Upper lobe of left lung (tissue), 6 donors: ENCODE results near the gene MGME1. TPM values are rescaled to one million over a fixed set of nuclear protein-coding genes. Genes with fewer than 3 reads are reported as not detected.
A peak's percentile ranks its signal among the peaks of the same experiment; 100 is the strongest.

Experiments used
- ATAC-seq, 2 donors: fragments of 200-7000 bp; cut with Tn5 transposase; one replicate each; pipeline ENCODE4 v1.9.1; 2022; ENCODE audit warnings: mild to moderate bottlenecking in 2 of 2, moderate library complexity in 2 of 2; ENCODE audit not compliant: low FRiP score in 2 of 2
- DNase-seq, 2 donors: peaks; one replicate each; pipeline ENCODE4 v3.0.0-alpha.2; 2019 to 2020
- H3K27ac ChIP-seq, 4 donors: fragments of 200-600 bp; sonication (generic); one replicate each; pipeline ENCODE4 v1.5.1; 2016 to 2019
- H3K27me3 ChIP-seq, 4 donors: fragments of 200-600 bp; sonication (generic); one replicate each; pipeline ENCODE4 v1.5.1; 2017 to 2019
- H3K36me3 ChIP-seq, 4 donors: fragments of 200-600 bp; sonication (generic); one replicate each; pipeline ENCODE4 v1.5.1; 2016 to 2019
- H3K4me1 ChIP-seq, 4 donors: fragments of 200-600 bp; sonication (generic); one replicate each; pipeline ENCODE4 v1.5.1; 2018 to 2019
- H3K4me3 ChIP-seq, 4 donors: fragments of 200-600 bp; sonication (generic); one replicate each; pipeline ENCODE4 v1.5.1; 2017 to 2019; ENCODE audit warnings: mild to moderate bottlenecking in 2 of 4, moderate library complexity in 1 of 4
- H3K9me3 ChIP-seq, 4 donors: fragments of 200-600 bp; sonication (generic); one replicate each; pipeline ENCODE4 v1.5.1; 2018 to 2019
- CTCF ChIP-seq, 6 experiments: fragments of 450-650 bp in 4 of 6; fragments of 200-600 bp in 2 of 6; sonication (generic) in 2 of 6; IDR thresholded peaks; one replicate each; pipeline ENCODE4 v1.5.1; 2016 to 2019; ENCODE audit warnings: antibody characterized with exemption in 6 of 6
- EP300 ChIP-seq, 4 donors: sonication (generic); formaldehyde crosslinking; IDR thresholded peaks; one replicate each; pipeline ENCODE4 v1.5.1; 2017; ENCODE audit warnings: antibody characterized with exemption in 4 of 4, control low read depth in 2 of 4
- POLR2A ChIP-seq, 4 donors: fragments of 450-650 bp; IDR thresholded peaks; one replicate each; pipeline ENCODE4 v1.5.1; 2016 to 2017; ENCODE audit warnings: antibody characterized with exemption in 4 of 4, mild to moderate bottlenecking in 2 of 4
- POLR2AphosphoS5 ChIP-seq, 2 donors: sonication (generic); formaldehyde crosslinking; IDR thresholded peaks; one replicate each; pipeline ENCODE4 v1.5.1; 2017; ENCODE audit warnings: antibody characterized with exemption in 2 of 2
- WGBS, 2 donors: methylation state at CpG; one replicate each; pipeline ENCODE4 v1.1.5; 2017 to 2018; 5-methylcytosine and 5-hydroxymethylcytosine counted together
- total RNA-seq, 6 donors: library from RNA; depleted of rRNA in 4 of 6; stranded (reverse); fragments of >200 nt in 4 of 6; gene quantifications; one replicate each; pipeline versions ENCODE4 v1.1.0 to v1.2.1, GENCODE V29; 2016 to 2021
- donor health status: DM: no; HTN: no; CAD: no; lungs with moderate emphysema.
- donor health status: DM: no; HTN: yes; CAD: no; lungs with severe emphysema.

Gene MGME1
- total RNA-seq, 6 donors from 2014 or later: 9.4 to 22.0 (median 13.3) TPM

GRCh38 chr20:17925940-17926300 is 42.9 kb upstream of the MGME1 start:
- Histone ChIP-seq H3K4me1 (peaks cover 0 to 20% (median 12%) of the 10 kb centered on the region in 4 donors), H3K9me3 (no peaks in the 10 kb centered on the region), H3K4me3 (no peak overlapping the region), H3K27me3 (no peaks in the 10 kb centered on the region), H3K27ac (no peak overlapping the region), H3K36me3 (no peaks in the 10 kb centered on the region)
- ATAC-seq: no peak
- no peak for TF ChIP-seq POLR2AphosphoS5 (IDR thresholded peaks at IDR 0.05)
- TF ChIP-seq POLR2A (IDR thresholded peaks at IDR 0.05): no peak
- TF ChIP-seq EP300 (IDR thresholded peaks at IDR 0.05): no peak
- TF ChIP-seq CTCF (IDR thresholded peaks at IDR 0.05): no peak
- DNase-seq: no peak
- 83 to 100% methylated on average over 1 of the region's 1 CpG for WGBS, 2 donors

DNA sequence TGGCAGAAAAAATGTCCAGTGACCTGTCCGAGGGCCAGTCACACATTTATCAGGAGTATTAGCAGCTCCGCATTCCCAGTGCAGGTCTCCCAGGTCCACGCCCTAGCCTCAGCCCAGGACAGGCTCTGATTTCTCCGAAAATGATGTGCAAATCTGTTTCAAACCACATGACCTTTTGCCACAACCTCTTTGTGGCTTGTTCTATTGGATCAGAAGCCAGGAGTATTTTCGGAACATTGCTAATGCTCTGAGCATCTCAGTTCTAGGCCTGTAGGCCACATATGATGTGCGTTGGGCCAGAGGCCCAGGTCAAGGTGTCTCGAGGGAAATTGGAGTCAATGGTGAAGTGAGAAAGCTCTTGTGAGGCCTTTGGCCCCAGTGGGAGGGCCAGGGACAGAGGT is 40.6 kb upstream of the MGME1 start:
- H3K27ac ChIP-seq: peak overlapping the region in 3 of 4 donors; percentile 59 to 72 (median 68)
- H3K9me3 ChIP-seq: peaks cover 0 to 4% (median 2%) of the 10 kb centered on the region in 4 donors
- H3K4me1 ChIP-seq: peaks cover 0 to 20% (median 12%) of the 10 kb centered on the region in 4 donors
- WGBS, 2 donors: 78 to 80% methylated on average over 6 to 7 of the region's 7 CpGs
- DNase-seq (no peak), ATAC-seq (peak in 1 of 2 donors; percentile 83)
- H3K36me3 ChIP-seq: no peaks in the 10 kb centered on the region
- H3K4me3 ChIP-seq: no peak overlapping the region
- H3K27me3 ChIP-seq: no peaks in the 10 kb centered on the region
- TF ChIP-seq POLR2AphosphoS5 (IDR thresholded peaks at IDR 0.05): no peak
- no peak for TF ChIP-seq CTCF (IDR thresholded peaks at IDR 0.05)
- no peak for TF ChIP-seq EP300 (IDR thresholded peaks at IDR 0.05)
- TF ChIP-seq POLR2A (IDR thresholded peaks at IDR 0.05): no peak

DNA sequence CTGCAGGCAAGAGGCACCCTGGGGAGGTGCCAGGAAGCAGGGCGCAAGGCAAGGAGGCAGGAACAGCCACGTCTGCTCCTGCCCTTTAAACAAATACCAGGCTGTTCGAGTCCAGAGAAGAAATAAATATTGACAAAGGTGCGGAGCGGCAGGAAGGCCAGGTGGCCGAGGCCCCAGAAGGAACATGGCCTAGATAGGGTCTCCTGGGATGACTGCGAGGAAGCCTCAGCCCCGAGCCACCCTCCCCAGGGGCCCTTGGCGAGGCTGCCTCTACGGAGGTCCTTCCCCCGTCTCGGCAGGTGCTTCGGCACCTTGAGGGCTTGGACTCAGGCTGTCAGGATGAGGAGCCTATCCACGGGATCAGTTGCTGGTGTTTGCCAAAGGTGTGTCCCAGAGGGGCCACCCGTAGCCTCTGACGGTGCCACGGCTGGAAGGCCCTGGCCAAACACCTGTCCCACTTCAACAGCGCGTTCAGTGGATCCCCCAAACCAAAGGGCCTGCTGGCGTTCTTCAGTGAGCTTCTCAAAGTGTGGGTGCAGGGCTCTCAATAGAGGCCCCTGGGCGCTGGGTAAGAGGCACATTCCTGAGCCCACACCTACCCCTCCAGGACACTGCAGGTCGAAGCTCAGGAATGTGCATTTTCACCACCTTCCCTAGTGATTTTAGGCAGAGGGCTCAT is 40.0 kb upstream of the MGME1 start:
- DNase-seq: peak in 1 of 2 donors; percentile 69
- Histone ChIP-seq H3K27ac (peak overlapping the region; percentile 19 to 72 (median 64)), H3K4me3 (no peak overlapping the region), H3K27me3 (no peaks in the 10 kb centered on the region), H3K9me3 (peaks cover 0 to 4% (median 2%) of the 10 kb centered on the region in 4 donors), H3K36me3 (no peaks in the 10 kb centered on the region), H3K4me1 (peaks cover 0 to 20% (median 12%) of the 10 kb centered on the region in 4 donors)
- ATAC-seq: peak; percentile 7 to 86
- WGBS, 2 donors: 65 to 70% methylated on average over 17 to 20 of the region's 22 CpGs
- TF ChIP-seq POLR2AphosphoS5 (IDR thresholded peaks at IDR 0.05): no peak
- no peak for TF ChIP-seq CTCF (IDR thresholded peaks at IDR 0.05)
- no peak for TF ChIP-seq EP300 (IDR thresholded peaks at IDR 0.05)
- TF ChIP-seq POLR2A (IDR thresholded peaks at IDR 0.05): no peak

DNA sequence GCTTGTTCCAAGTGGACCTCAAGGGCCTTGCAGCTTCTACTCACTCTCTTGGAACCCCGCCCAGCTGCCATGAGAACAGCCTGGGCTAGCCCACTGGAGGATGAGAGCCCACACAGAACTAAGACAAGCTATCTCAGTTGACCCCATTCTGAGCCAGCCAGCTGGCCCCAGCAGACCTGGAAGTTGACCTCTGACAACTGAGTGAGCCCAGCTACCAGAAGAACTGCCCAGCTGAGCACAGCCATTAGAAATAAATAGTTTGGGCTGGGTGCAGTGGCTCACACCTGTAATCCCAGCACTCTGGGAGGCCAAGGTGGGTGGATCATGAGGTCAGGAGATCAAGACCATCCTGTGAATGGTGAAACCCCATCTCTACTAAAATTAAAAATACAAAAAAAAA is 37.3 kb upstream of the MGME1 start:
- TF ChIP-seq EP300 (IDR thresholded peaks at IDR 0.05) (no peak), POLR2A (IDR thresholded peaks at IDR 0.05) (no peak), CTCF (IDR thresholded peaks at IDR 0.05) (no peak), POLR2AphosphoS5 (IDR thresholded peaks at IDR 0.05) (no peak)
- 89 to 100% methylated on average over 1 of the region's 1 CpG for whole genome bisulfite sequencing, 2 donors
- H3K4me1 ChIP-seq: peaks cover 4 to 20% (median 15%) of the 10 kb centered on the region in 4 donors
- ATAC-seq (no peak), DNase-seq (no peak)
- peaks cover 0 to 4% (median 2%) of the 10 kb centered on the region in 4 donors for H3K9me3 ChIP-seq
- H3K36me3 ChIP-seq: no peaks in the 10 kb centered on the region
- H3K27me3 ChIP-seq: no peaks in the 10 kb centered on the region
- no peak overlapping the region for H3K4me3 ChIP-seq
- no peak overlapping the region for H3K27ac ChIP-seq

GRCh38 chr20:17932396-17932795 is 36.4 kb upstream of the MGME1 start:
- ATAC-seq: no peak
- Histone ChIP-seq H3K4me1 (peaks cover 12 to 29% (median 22%) of the 10 kb centered on the region in 4 donors), H3K4me3 (no peak overlapping the region), H3K27me3 (no peaks in the 10 kb centered on the region), H3K27ac (no peak overlapping the region), H3K36me3 (no peaks in the 10 kb centered on the region), H3K9me3 (peaks cover 0 to 4% (median 2%) of the 10 kb centered on the region in 4 donors)
- no peak for DNase-seq
- 91 to 92% methylated on average over 5 of the region's 5 CpGs for WGBS, 2 donors
- TF ChIP-seq EP300 (IDR thresholded peaks at IDR 0.05): no peak
- no peak for TF ChIP-seq CTCF (IDR thresholded peaks at IDR 0.05)
- no peak for TF ChIP-seq POLR2AphosphoS5 (IDR thresholded peaks at IDR 0.05)
- no peak for TF ChIP-seq POLR2A (IDR thresholded peaks at IDR 0.05)
